Measurements from ENCODE around the gene KYAT1.
"Not testable (repeated sequence)": the region's sequence is repeated elsewhere in the genome, so short reads cannot be mapped to it uniquely, and the experiment has no call there.

The KYAT1 gene

GRCh38 chr9:128807827-128808226 lies 73.9 kb downstream of the KYAT1 start:
- no peak for TF ChIP-seq JUND (IDR thresholded peaks at IDR 0.05; ENCODE audit: low read depth)
- in situ Hi-C loops (cut with HindIII; ENCODE audit: low pct_unique_long_range_greater_than_20kb, low sequenced_read_pairs), result no loop called here
- DNase-seq (ENCODE audit: low read depth in 1 of 2, low spot score in 1 of 2), result no peak

- no peak for TF ChIP-seq JUND (IDR thresholded peaks at IDR 0.05; ENCODE audit: low read depth)
- in situ Hi-C loops (cut with HindIII; ENCODE audit: low pct_unique_long_range_greater_than_20kb, low sequenced_read_pairs), result no loop called here
- no peak for DNase-seq (ENCODE audit: low read depth in 1 of 2, low spot score in 1 of 2)
These were observed 76.1 kb downstream of the KYAT1 start for GRCh38 chr9:128805661-128806060.

GRCh38 chr9:128802482-128802881 lies 79.3 kb downstream of the KYAT1 start:
- DNase-seq (ENCODE audit: low read depth in 1 of 2, low spot score in 1 of 2), result no peak
- in situ Hi-C loops (cut with HindIII; ENCODE audit: low pct_unique_long_range_greater_than_20kb, low sequenced_read_pairs), result no loop called here
- TF ChIP-seq JUND (IDR thresholded peaks at IDR 0.05; ENCODE audit: low read depth), result no peak

GRCh38 chr9:128800061-128800460 lies 81.7 kb downstream of the KYAT1 start:
- no peak for DNase-seq (ENCODE audit: low read depth in 1 of 2, low spot score in 1 of 2)
- no peak for TF ChIP-seq JUND (IDR thresholded peaks at IDR 0.05; ENCODE audit: low read depth)
- in situ Hi-C loops (cut with HindIII; ENCODE audit: low pct_unique_long_range_greater_than_20kb, low sequenced_read_pairs), result no loop called here

- no peak for TF ChIP-seq JUND (IDR thresholded peaks at IDR 0.05; ENCODE audit: low read depth)
- in situ Hi-C loops (cut with HindIII; ENCODE audit: low pct_unique_long_range_greater_than_20kb, low sequenced_read_pairs), result no loop called here
- no peak for DNase-seq (ENCODE audit: low read depth in 1 of 2, low spot score in 1 of 2)
These were observed 82.9 kb downstream of the KYAT1 start for GRCh38 chr9:128798896-128799295.

GRCh38 chr9:128794961-128795360 lies 86.8 kb downstream of the KYAT1 start:
- DNase-seq (ENCODE audit: low read depth in 1 of 2, low spot score in 1 of 2); in situ Hi-C loops (cut with HindIII; ENCODE audit: low pct_unique_long_range_greater_than_20kb, low sequenced_read_pairs): not testable (repeated sequence)

GRCh38 chr9:128792978-128793686 lies 88.6 kb downstream of the KYAT1 start:
- in situ Hi-C loops (cut with HindIII; ENCODE audit: low pct_unique_long_range_greater_than_20kb, low sequenced_read_pairs), result no loop called here
- TF ChIP-seq JUND (IDR thresholded peaks at IDR 0.05; ENCODE audit: low read depth), result no peak

GRCh38 chr9:128792134-128792533 lies 89.6 kb downstream of the KYAT1 start:
- in situ Hi-C loops (cut with HindIII; ENCODE audit: low pct_unique_long_range_greater_than_20kb, low sequenced_read_pairs), result no loop called here
- DNase-seq (ENCODE audit: low read depth in 1 of 2, low spot score in 1 of 2), result no peak
- no peak for TF ChIP-seq JUND (IDR thresholded peaks at IDR 0.05; ENCODE audit: low read depth)

More at GRCh38 chr9:128792978-128793686, 88.6 kb downstream of the KYAT1 start:
- no peak for DNase-seq (ENCODE audit: low read depth in 1 of 2, low spot score in 1 of 2)

- in situ Hi-C loops (cut with HindIII; ENCODE audit: low pct_unique_long_range_greater_than_20kb, low sequenced_read_pairs), result no loop called here
- DNase-seq (ENCODE audit: low read depth in 1 of 2, low spot score in 1 of 2), result no peak
- TF ChIP-seq JUND (IDR thresholded peaks at IDR 0.05; ENCODE audit: low read depth), result no peak
These were observed 91.2 kb downstream of the KYAT1 start for GRCh38 chr9:128790536-128790935.

GRCh38 chr9:128788445-128788844 lies 93.3 kb downstream of the KYAT1 start:
- in situ Hi-C loops (cut with HindIII; ENCODE audit: low pct_unique_long_range_greater_than_20kb, low sequenced_read_pairs), result no loop called here
- no peak for TF ChIP-seq JUND (IDR thresholded peaks at IDR 0.05; ENCODE audit: low read depth)
- DNase-seq (ENCODE audit: low read depth in 1 of 2, low spot score in 1 of 2), result no peak

GRCh38 chr9:128787659-128788058 lies 94.1 kb downstream of the KYAT1 start:
- in situ Hi-C loops (cut with HindIII; ENCODE audit: low pct_unique_long_range_greater_than_20kb, low sequenced_read_pairs), result no loop called here
- DNase-seq (ENCODE audit: low read depth in 1 of 2, low spot score in 1 of 2), result peak in 1 of 2 experiments; percentile 41
- TF ChIP-seq JUND (IDR thresholded peaks at IDR 0.05; ENCODE audit: low read depth), result no peak

GRCh38 chr9:128786681-128787601 lies 94.8 kb downstream of the KYAT1 start, which contains the start of gene TBC1D13:
TBC1D13 (plus strand) TSS chr9:128787253; CDS start chr9:128787354, 101 bp downstream.
- DNase-seq (ENCODE audit: low read depth in 1 of 2, low spot score in 1 of 2), result peak; percentile 92 to 99
- TF ChIP-seq JUND (IDR thresholded peaks at IDR 0.05; ENCODE audit: low read depth), result no peak
- in situ Hi-C loops (cut with HindIII; ENCODE audit: low pct_unique_long_range_greater_than_20kb, low sequenced_read_pairs), result no loop called here

GRCh38 chr9:128785427-128785826 lies 96.3 kb downstream of the KYAT1 start:
- TF ChIP-seq JUND (IDR thresholded peaks at IDR 0.05; ENCODE audit: low read depth), result no peak
- in situ Hi-C loops (cut with HindIII; ENCODE audit: low pct_unique_long_range_greater_than_20kb, low sequenced_read_pairs), result no loop called here
- DNase-seq (ENCODE audit: low read depth in 1 of 2, low spot score in 1 of 2), result no peak
